HG02973 (cell line): ENCODE results near the gene DGAT2.
"Not testable (repeated sequence)": the region's sequence is repeated elsewhere in the genome, so short reads cannot be mapped to it uniquely, and the experiment has no call there.

Experiments
- ATAC-seq: cut with Tn5 transposase; IDR thresholded peaks from one replicate; pipeline ENCODE4 v1.9.1; 2021; ENCODE audit warnings: moderate library complexity; ENCODE audit not compliant: unreplicated experiment

Gene DGAT2

GRCh38 chr11:75768112-75768908 lies at the start of gene DGAT2:
TSS of gene DGAT2 (plus strand) at chr11:75768778. CDS start at chr11:75768992, 214 bp downstream.
- ATAC-seq, result peak; percentile 64

GRCh38 chr11:75719340-75720239 lies 49.0 kb upstream of the DGAT2 start:
- ATAC-seq, result no peak

- no peak for ATAC-seq
These were observed 47.9 kb upstream of the DGAT2 start for GRCh38 chr11:75720639-75721038.

- ATAC-seq, result no peak
These were observed 46.5 kb upstream of the DGAT2 start for GRCh38 chr11:75721852-75722668.

GRCh38 chr11:75722669-75723042 lies 45.9 kb upstream of the DGAT2 start:
- ATAC-seq, result no peak

GRCh38 chr11:75725547-75726320 lies 42.8 kb upstream of the DGAT2 start:
- no peak for ATAC-seq

GRCh38 chr11:75728992-75729391 lies 39.6 kb upstream of the DGAT2 start:
- ATAC-seq, result no peak

- no peak for ATAC-seq
These were observed 37.5 kb upstream of the DGAT2 start for GRCh38 chr11:75731095-75731494.

- no peak for ATAC-seq
These were observed 35.5 kb upstream of the DGAT2 start for GRCh38 chr11:75733071-75733430.

- ATAC-seq, result no peak
These were observed 35.0 kb upstream of the DGAT2 start for GRCh38 chr11:75733431-75734107.

- ATAC-seq, result no peak
These were observed 33.9 kb upstream of the DGAT2 start for GRCh38 chr11:75734491-75735180.

GRCh38 chr11:75735181-75735845 lies 33.3 kb upstream of the DGAT2 start:
- ATAC-seq, result no peak

- no peak for ATAC-seq
These were observed 31.3 kb upstream of the DGAT2 start for GRCh38 chr11:75737314-75737713.

GRCh38 chr11:75740681-75741080 lies 27.9 kb upstream of the DGAT2 start:
- no peak for ATAC-seq

- ATAC-seq, result not testable (repeated sequence)
These were observed 25.4 kb upstream of the DGAT2 start for GRCh38 chr11:75743159-75743558.

- no peak for ATAC-seq
These were observed 24.6 kb upstream of the DGAT2 start for GRCh38 chr11:75743711-75744563.

GRCh38 chr11:75745807-75746206 lies 22.8 kb upstream of the DGAT2 start:
- ATAC-seq, result no peak
